Endometrial microvascular endothelial cells (primary cell): ENCODE measurements around the gene MAN1A1. TPM values are rescaled to one million over a fixed set of nuclear protein-coding genes. Genes with fewer than 3 reads are reported as not detected.

Source experiments
- in situ Hi-C: cut with HindIII; loops from 2 replicates; pipeline ENCODE4 v1.10.0; 2017; ENCODE audit warnings: low sequenced_read_pairs, low pct_unique_long_range_greater_than_20kb; ENCODE audit errors: inconsistent ontology term
- total RNA-seq: library from RNA; depleted of rRNA; stranded (reverse); fragments of >200 nt; gene quantifications from one replicate; pipeline ENCODE4 v1.2.3, GENCODE V29; 2015; ENCODE audit errors: inconsistent ontology term

Gene MAN1A1
- total RNA-seq, 1 donor from 2014 or later: 13.5 TPM

GRCh38 chr6:119142637-119143036 lies 206.9 kb downstream of the MAN1A1 start:
- in situ Hi-C loops: no loop called here

GRCh38 chr6:119142041-119142440 lies 207.5 kb downstream of the MAN1A1 start:
- in situ Hi-C loops: no loop called here

- in situ Hi-C loops: no loop called here
Observed at GRCh38 chr6:119140196-119141140, 209.1 kb downstream of the MAN1A1 start.

- in situ Hi-C loops: no loop called here
Observed at GRCh38 chr6:119138906-119139541, 210.5 kb downstream of the MAN1A1 start.

- in situ Hi-C loops: no loop called here
Observed at GRCh38 chr6:119137194-119138072, 212.1 kb downstream of the MAN1A1 start.

GRCh38 chr6:119134752-119135151 lies 214.8 kb downstream of the MAN1A1 start:
- in situ Hi-C loops: no loop called here

- in situ Hi-C loops: no loop called here
Observed at GRCh38 chr6:119133400-119133799, 216.2 kb downstream of the MAN1A1 start.

GRCh38 chr6:119132261-119132981 lies 217.1 kb downstream of the MAN1A1 start:
- in situ Hi-C loops: no loop called here

- in situ Hi-C loops: no loop called here
Observed at GRCh38 chr6:119129968-119130484, 219.5 kb downstream of the MAN1A1 start.

GRCh38 chr6:119129148-119129967 lies 220.2 kb downstream of the MAN1A1 start:
- in situ Hi-C loops: no loop called here

GRCh38 chr6:119128252-119128912 lies 221.2 kb downstream of the MAN1A1 start:
- in situ Hi-C loops: no loop called here

GRCh38 chr6:119127627-119128026 lies 221.9 kb downstream of the MAN1A1 start:
- in situ Hi-C loops: no loop called here
